Fibroblast of skin of left quadriceps (primary cell): ENCODE measurements around the gene RNASEH2A.
"Not testable (repeated sequence)": the region's sequence is repeated elsewhere in the genome, so short reads cannot be mapped to it uniquely, and the experiment has no call there.

Experiments used
- DNase-seq, 2 experiments: peaks; one replicate each; pipeline ENCODE4 v3.0.0-alpha.2; 2013; ENCODE audit warnings: low read depth in 2 of 2

RNASEH2A gene

GRCh38 chr19:12833418-12833737 is 27.0 kb downstream of the RNASEH2A start:
- no peak for DNase-seq

GRCh38 chr19:12833738-12834565 is 27.6 kb downstream of the RNASEH2A start:
- no peak for DNase-seq

- DNase-seq, result no peak
These were observed 28.2 kb downstream of the RNASEH2A start, which contains the start of gene RTBDN for GRCh38 chr19:12834566-12834943. Gene RTBDN (minus strand): TSS chr19:12834579. CDS start chr19:12829979, 4,600 bp downstream.

- no peak for DNase-seq
These were observed 28.8 kb downstream of the RNASEH2A start for GRCh38 chr19:12834976-12835757.

- DNase-seq, result no peak
These were observed 30.1 kb downstream of the RNASEH2A start for GRCh38 chr19:12836529-12836863.

- DNase-seq, result no peak
These were observed 30.8 kb downstream of the RNASEH2A start for GRCh38 chr19:12837225-12837624.

- DNase-seq, result no peak
These were observed 31.9 kb downstream of the RNASEH2A start, which contains the start of gene MAST1 for GRCh38 chr19:12838182-12838885. Gene MAST1 (plus strand): TSS chr19:12838515. CDS start chr19:12838573, 58 bp downstream.

GRCh38 chr19:12838886-12839756 is 32.7 kb downstream of the RNASEH2A start:
- DNase-seq, result no peak

GRCh38 chr19:12840091-12841079 is 34.0 kb downstream of the RNASEH2A start:
- DNase-seq, result peak in 1 of 2 experiments; percentile 21

GRCh38 chr19:12841094-12841493 is 34.7 kb downstream of the RNASEH2A start:
- no peak for DNase-seq

GRCh38 chr19:12842511-12842910 is 36.1 kb downstream of the RNASEH2A start:
- DNase-seq, result no peak

GRCh38 chr19:12843328-12843727 is 36.9 kb downstream of the RNASEH2A start:
- no peak for DNase-seq

- DNase-seq, result no peak
These were observed 37.8 kb downstream of the RNASEH2A start for GRCh38 chr19:12843999-12844732.

GRCh38 chr19:12846613-12847012 is 40.2 kb downstream of the RNASEH2A start:
- DNase-seq, result not testable (repeated sequence)

GRCh38 chr19:12847159-12848139 is 41.1 kb downstream of the RNASEH2A start:
- DNase-seq, result peak; percentile 32 to 39

GRCh38 chr19:12856653-12857052 is 50.3 kb downstream of the RNASEH2A start:
- DNase-seq, result no peak

GRCh38 chr19:12858041-12858928 is 51.9 kb downstream of the RNASEH2A start:
- no peak for DNase-seq
